HuH-7 (cell line): ENCODE results near the gene EGR4.

Experiments
- DNase-seq: peaks from one replicate; pipeline ENCODE4 v3.0.0; 2011; ENCODE audit warnings: low spot score

EGR4 gene

DNA sequence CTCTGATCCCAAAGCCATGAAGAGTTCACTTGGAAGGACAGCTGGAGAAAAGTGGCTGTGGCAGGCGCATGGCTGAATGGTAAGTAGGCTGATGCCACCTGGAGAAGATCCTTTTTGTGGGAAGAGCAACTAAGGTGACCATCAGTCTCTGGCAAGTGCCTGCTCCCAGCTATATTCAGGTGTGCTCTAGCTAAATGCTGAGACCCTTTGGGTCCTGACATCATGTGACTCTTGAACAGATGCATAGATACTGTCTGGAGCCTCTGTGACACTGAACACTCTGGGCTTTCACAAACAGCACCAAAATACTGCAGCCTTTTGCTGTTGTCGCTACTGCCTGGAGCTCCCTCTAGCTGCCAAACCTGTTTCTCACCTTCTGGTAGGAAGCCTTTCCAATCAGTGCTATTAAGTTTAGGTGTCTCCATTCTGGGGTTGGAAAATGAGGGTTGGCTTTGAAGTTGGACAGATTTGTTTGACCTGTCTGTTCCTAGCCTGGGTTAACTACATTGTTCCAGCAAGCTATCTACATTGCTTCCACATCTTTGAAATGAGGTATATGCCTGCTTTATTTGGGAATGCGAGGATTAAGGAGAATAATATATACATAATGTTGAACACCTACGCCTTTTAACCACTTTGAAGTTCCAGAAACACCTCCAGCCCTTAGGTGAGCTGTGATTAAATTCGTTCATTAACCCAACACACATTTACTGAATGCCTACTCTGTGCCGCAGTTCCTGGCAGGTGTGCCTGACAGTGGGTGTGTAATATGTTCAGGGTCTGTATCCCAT, 3.1 kb downstream of the EGR4 start:
- DNase-seq = peak; percentile 79

DNA sequence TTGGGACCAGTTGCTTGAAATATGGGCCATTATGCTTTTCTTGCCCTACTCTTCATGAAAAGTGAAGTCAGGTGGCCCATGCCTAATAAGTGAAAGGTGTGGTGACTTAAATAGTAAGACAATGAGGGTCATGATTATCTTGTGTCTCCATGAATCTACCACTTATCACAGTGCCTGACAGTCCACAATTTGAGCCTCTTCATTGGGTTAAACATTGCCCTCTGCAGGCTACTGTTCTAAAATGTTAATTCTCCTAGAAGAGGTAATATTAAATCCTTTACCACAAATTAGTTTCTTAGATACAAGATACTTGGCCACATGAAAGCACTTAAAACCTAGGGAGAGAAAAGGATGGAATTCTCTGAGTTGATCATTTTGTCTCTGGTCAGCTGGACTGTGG, 4.0 kb downstream of the EGR4 start:
- no peak for DNase-seq

DNA sequence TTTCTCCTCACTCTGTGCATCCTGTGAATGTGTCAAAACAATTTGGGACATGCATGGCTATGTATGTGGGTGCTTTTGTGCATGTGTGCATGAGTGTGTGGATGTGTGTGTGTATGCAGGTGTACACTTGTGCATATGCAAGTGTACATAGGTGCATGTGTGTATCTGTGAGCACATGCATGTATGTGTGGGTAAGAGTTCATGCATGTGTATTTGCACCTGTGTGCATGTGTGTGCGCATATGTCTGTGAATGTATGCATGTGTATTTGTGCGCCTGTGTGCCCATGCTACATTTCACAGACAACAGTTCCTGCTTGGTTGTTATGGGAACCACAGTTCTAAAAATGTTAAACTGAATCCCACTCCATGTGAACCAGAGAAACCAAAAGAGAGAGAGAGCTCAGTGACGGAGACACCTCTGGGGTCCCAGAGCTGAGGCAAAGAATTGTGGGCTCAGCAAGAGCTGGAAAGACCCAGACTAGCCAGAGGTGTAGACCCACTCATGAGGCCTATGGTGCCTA, 7.2 kb downstream of the EGR4 start:
- no peak for DNase-seq

DNA sequence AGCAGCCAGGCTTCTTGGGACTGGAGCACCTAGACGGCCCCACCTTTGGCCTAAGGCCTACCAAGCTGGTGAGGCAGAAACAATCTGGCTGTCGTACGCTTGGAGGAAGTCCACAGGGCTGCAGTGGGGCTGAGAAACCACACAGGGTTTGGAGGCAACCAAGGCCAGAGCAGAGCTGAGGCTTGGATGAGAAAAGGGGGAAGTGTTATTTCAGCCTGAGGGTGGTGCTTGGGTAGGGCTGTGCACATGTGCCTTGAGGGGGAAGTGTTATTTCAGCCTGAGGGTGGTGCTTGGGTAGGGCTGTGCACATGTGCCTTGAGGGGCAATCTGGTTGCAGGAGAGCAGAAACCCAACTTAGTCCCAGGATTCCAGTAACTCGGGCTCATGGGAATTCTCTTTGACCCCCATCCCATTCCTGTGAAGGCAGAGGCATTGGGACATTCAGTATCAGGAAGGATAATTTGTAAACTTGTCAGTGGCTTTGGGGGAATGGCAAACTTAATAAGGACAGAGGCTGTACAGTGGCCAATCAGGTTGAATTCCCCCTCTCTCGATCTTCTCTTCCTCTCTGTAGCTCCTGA, 8.1 kb downstream of the EGR4 start:
- no peak for DNase-seq

DNA sequence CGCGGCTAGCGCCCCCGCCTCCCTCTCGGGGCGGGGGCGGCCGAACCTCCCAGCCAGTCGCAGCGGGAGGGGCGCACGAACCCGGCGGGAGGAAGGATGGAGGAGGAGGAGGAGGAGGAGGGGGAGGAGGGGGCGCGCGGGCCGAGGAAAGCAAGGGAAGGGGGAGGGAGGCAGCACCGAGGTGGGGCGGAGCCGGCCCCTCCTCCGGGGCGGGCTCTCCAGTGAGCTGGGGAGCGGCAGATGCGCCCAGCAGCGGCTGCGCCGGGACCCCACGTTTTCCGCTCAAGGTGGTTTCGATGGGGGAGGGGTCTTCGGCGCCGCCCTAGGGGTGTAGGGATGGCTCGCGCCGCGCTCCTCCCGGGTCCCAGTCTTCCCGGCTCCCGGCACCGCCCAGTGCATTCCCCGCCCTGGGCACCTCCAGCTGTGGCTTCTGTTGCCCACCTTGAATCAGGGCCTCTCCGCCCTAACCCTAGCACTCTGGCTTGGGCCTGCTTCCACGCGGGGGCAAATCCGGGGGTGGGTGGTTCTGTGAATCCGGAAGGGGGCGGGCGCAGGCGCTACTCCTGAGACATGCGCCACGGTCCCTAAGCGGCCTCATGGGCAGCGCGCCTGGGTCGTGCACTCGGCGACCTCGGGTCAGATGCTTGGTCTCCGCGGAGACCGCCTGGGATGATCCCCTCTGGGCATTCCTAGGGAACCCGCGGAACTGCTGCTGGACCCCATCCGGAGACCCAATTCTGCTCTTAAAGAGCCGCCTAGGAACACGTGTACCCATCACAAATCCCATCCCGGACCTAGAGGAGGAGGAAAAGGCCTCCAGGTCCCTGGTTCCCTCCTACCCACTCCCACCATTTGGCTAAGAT, 8.8 kb downstream of the EGR4 start, which contains the start of gene FBXO41:
TSS of gene FBXO41 (minus strand) at position 183 of the 863 bp plus-strand sequence. CDS start 14,848 bp downstream, outside the sequence.
- DNase-seq = peak; percentile 80

DNA sequence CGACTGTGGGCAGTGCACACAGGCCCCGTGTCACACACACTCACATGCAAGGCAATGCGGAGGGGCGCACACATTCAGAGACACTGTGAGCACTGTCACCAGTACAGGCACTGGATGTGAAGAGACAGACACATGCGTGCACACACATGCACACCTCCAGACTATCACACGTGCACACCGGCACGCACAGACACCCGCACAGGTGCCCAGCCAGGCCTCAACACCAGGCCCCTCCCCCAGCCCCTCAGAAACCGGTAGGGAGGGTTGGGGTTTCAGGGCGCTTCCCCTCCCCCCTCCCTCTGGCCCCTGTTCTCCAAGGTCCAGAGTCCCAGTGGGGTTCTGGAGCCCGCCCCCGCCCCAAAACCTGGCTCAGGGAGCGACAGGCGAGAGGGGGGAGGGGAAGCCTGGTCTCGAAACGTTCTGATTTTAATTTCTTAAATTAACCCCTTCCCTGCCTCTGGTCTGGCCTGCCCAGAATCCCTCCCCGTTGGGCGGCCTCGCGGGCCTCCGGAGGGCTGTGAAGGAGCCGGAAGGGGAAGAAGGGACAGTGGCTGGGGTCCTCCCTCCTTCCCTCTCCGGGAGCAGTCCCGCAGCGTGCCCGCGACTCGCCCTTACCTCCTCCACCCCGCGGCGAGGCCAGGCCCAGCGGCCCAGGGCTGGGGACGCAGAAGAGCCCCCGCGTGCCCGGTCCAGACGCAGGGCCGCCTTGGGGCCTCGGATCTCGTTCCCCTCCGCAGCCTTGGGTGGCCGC, 9.6 kb downstream of the EGR4 start:
- DNase-seq = no peak

DNA sequence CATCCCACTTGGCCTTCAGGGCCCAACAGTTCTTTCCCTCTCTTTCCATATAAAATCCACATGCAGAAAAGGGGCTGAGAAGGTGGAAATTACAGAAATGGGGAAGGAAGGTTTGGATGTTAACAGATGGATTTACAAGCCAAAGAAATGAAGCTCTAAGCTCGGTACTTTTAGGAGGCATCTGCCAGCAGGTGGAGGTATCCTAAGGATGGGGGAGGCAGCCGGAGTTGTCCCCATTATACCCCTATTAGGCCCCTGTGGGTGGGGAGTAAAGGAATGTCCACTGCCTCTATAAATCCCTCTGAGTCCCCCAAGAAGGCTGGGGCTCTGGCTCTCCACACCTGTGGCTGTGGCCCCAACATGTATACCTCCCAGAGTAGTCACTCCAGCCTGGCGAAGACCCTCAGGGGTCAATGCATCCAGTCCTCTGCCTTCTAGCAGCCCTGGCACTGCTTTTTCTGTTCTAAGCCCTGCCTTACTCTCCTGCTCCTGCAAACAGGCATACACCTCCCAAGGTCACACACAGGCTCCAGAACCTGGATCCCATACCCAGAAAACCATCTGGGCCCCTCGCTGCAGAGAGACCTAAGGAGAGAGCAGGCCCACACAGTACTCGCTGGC, 10.3 kb downstream of the EGR4 start:
- DNase-seq = no peak

DNA sequence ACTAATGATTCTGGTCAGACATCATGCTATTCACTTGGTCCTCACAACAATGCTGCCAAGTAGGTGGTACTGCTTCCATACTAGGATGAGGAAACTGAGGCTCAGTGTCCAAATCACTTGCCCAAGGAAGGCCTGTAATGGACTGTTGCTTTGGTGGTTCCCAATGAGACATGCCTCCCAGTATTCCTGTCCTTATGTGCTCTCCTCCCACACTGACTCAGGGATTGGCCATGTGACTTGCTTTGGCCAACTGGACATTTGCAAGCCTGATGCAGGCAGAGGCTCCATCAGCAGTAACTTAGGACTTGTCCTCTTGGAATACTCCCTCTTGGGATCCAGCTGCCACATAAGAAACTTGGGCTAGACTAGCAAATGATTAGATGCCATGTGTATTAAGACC, 12.1 kb downstream of the EGR4 start:
- no peak for DNase-seq

DNA sequence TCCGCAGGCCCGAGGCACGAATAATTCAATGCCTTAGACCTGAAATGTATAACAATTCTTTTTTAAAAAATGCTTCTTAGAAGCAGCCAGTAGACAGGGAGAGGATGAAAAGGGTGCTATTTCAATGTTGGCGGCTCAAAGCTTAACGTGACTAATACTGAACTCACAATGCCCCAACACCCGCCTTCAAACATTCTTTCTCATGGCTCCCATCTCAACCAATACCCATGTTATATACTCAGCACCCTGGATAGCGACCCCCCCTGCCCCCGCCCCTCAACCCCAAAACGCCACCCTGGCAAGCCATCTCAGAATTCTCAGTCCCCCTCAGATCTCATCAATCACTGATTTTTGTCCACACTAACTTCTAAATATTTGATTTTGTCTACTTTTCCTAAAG, 13.5 kb downstream of the EGR4 start:
- DNase-seq = no peak

DNA sequence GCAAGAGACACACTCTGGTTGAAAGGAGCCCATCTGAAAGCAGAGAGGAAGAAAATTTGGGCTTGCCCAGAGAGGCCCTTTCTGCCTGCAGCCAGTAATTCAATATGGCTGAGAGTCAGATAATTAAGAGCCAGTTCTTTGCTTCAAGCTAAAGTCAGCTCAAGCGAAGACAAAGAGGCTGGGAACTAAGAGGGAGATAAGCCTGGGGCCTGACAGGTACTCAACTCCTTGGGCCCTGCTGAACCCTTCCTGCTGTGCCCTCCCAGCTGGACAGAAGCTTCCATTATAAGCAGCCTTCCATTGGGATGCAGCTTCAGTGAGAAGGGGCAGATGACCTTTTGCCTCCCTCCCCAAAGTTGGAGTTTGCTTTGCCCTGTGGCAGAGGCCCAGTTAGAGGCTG, 21.1 kb downstream of the EGR4 start:
- no peak for DNase-seq

DNA sequence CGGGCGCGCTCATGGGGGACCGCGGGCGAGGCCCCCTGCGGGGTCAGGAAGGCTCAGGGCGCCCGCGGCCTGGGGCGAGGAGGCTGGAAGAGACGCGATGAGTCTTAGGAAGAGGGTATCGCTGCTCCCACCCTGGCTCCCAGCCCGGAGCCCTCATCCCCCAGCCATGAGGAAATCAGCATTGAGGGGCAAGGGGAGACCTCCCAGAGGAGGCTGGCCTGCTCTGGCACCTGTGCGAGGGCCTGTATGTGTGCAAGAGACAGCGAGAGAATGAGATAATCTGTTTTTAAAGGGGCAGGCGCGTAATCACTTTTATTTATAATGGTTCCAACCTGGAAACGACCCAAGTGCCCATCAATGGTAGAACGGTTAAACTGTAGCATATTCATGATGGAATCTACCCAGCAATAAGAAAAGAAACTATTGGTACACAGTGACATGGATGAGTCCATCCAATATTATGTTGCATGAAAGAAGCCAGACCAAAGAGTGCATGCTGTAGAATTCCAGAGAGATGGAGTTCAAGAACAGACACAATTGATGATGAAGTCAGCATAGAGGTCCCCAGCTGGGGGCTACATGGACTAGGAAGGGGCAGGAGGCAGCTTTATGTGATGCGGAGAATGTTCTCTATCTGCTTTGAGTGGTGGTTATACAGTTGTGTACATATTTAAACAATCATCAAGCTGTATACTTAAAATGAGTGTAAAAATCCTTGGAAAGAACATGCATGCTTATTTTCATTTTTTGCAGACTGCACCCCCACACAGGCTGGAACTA, 23.5 kb downstream of the EGR4 start:
- no peak for DNase-seq

DNA sequence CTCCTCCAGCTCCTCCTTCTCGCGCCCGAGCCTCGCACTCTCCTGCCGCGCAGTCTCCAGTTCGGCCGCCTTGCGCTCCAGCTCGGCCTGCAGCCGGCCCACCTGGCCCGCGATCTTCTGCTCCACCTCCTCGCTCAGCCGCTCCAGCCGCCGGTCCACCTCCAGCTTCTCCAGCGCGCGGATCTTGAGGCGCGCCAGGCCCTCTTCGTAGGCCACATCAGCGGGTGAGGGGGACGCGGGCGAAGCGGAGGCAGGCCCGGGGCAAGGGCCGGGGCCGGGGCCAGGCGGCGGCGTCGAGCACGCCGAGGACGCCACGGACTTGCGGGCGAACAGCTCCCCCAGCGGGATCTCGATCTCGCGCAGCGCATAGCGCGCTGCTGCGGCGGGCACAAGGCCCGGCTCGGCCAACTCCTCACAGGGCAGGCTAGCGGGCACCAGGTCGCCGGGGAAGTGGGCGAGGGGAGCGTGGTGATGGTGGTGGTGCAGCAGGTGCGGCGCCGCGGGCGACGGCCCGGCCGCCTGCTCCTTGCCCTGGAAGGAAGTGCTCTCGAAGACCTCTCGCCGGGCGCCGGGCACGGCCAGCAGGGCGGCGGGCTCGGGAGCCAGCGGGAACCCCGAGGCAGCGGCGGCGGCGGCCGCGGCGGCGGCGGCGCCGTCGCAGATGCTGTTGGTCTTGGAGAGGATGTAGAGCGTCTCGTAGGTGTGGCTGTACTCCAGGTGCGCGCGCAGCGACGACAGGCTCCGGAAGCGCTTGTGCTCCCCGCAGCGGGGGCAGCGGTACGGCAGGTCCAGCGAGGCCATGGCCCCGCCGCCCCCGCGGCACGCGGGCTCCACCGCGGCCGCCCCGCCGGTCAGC, 24.3 kb downstream of the EGR4 start:
- DNase-seq = no peak

DNA sequence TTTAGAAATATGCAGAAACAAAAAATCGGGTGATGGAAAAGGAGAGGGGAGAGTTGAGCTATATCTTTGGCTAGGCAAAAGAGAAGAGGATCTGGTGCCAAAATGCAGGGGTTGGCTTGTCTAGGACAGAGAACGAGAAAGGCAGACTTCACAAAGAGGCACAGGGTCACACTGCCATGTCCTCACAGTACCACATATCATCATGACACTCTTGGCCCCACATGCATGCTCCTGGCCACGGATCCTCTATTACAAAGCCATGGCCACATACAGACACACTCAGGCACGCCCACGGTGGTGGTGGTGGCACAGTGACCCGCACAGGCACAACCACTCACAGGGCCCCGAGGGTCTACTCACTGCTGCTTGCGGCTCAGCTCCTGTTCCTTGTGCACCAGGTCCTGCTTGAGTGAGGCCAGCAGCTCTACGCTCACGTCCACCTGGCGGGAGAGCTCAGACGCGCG, 24.9 kb downstream of the EGR4 start:
- no peak for DNase-seq

DNA sequence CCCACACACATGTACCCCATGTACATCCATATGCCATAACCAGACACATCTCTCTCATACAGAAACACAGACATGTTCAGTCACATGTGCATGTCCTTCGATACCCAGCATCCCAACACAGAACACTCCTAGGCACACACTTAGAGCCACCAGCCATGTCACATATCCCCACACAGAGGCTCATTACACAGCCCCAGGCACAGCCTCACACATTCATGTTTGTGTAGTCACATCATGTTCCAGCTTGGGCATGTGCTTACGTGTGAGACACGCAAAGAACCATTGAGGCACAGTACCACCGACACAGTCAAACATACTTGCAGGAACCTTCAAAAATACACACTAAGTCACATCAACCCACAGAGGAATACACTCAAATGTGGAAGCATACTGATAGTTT, 26.3 kb downstream of the EGR4 start:
- DNase-seq = no peak

DNA sequence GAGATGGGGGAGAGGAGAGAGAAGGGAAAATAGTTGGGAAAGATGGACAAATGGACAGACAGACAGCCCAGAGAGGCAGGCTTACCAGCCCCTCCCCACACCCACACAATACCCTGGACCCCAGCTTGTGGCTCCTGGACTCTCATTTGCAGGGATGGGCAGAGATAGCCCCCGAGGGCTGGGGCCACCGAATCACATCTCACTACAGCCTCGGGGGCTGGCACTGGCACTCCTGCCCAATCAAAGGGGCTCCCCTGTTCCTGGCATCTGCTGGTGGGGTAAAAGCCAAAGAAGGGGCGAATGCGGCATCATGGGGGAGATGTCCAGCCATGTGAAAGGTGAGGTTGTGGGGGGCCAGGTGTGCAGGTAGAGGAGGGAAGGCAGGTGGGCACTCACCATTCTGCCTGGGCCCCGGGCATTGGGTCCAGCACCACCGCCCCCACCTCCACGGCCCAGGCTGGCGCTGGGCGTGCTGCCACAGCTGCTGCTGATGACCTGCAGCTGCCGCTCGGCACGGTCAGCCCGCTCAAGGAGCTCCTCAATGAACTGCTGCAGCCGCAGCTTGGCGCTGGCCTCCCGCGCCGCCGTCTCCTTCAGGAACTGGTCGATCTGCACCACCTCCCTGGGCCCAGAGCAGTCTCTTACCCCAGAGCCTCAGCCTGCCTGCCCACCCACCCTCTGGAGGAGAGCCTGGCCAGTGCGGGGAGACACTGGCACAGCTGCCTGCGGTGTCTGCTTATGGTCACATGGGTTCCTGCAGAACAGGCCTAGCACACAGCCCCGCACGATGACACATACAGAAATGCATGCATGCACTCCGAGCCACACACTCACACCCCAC, 27.1 kb downstream of the EGR4 start:
- DNase-seq = no peak

DNA sequence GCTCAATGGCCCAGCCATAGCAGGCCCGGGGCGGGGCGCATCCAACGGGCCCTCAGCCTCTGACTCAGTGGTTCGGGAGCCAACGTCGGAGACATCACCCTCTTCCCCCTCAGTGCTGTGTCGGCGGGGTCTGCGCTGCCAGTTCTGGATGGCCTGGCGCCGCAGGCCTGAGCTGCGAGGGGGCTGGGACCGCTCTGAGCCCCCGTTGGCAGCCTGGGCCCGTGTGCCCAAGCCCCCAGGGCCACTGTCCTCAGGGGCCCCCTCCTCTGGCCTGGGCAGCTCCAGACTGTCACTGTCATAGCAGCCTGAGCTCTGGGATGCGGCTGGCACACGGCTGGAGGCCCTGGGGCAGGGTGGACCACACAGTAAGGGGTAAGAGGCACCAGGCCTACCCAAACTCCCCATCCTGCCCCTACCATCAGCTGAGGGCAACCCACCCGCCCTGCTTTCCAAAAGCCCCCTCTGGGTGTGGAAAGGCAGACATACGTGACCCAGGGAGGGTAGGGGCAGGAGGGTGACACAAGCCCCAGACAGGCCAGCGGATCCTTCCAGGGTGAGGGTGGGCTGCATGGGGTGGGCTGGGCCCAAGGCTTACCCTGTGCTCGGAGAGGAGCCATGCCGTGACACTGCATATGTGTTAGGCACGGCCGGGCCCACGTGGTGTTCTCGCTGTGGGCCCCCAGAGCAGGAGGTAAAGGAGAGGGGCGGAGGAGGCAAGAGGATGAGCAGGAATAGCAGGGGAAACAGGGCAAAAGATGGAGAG, 27.9 kb downstream of the EGR4 start:
- no peak for DNase-seq

DNA sequence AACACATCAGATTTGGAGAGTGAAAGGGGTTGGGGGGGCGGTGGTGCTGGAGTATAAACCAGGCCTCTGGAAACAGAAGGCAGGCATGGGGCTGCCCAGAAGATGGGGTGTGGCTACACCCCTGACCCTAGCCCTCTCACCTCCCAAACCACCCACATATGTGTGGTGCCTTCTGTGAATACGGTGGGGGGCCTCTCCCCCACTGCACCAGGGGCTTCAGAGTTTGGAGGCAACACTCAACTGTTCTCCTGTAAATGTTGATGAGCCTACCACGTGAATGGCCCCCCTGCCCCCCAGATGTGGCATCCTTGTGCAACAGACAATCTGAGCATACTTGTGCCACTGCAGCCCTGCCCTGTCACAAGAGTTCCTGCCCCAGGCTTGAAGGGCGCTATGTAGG, 28.6 kb downstream of the EGR4 start:
- no peak for DNase-seq

DNA sequence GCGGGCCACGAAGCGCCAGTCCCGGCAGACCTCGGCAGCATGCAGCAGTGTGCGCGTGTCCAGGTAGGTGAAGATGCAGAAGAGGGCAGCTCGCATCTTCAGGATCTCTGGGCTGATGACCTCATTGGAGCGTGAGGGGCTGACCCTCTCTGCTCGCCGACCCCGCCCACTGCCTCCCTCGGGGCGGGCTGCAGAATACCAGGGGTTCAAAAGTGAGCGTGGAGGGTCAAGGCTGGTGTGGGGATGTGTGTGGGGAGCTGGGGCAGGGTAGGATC, 29.1 kb downstream of the EGR4 start:
- DNase-seq = no peak
